HG03139 (cell line): ENCODE measurements around the gene GAB1.

Source experiments
- ATAC-seq: cut with Tn5 transposase; IDR thresholded peaks from one replicate; pipeline ENCODE4 v1.9.1; 2021; ENCODE audit not compliant: unreplicated experiment

The GAB1 gene

GRCh38 chr4:143383005-143383574, 46.4 kb downstream of the GAB1 start:
- no peak for ATAC-seq

- ATAC-seq = no peak
Measured at GRCh38 chr4:143384381-143384994, 47.8 kb downstream of the GAB1 start.

DNA sequence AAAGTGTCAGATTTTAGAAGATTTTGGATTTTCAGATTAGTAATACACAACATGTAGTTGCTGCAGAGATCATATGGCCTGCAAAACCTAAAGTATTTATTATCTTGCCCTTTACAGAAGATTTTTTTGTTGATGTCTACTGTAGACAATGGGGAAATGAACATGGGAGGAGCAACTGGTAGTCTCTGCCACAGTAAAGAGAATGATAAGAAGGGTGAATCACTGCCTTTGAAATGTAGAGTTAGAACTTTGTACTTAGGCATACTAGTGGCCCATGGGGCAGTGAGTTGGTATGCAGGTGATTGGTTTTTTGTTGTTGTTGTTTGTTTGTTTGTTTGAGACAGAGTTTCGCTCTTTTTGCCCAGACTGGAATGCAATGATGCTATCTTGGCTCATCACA, 50.1 kb downstream of the GAB1 start:
- ATAC-seq = no peak

GRCh38 chr4:143389579-143390195, 53.0 kb downstream of the GAB1 start:
- ATAC-seq = no peak

DNA sequence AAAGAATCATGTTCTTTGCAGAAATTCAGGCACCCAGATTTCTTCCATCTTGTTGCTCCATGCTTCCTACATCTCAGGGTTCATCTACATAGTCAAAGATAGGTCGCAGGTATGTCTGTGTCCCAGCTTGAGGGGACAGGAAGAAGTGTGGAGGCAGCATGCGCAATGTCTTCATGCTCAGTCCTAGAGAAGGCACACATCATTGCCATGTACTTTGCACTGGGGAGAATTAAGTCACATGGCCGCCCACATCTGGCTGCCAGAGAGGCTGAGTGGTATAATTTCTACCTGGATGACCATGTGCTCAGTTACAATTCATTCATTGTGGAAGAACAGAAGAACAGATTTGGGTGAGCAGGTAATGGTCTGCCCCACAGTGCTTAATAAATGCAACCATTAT, 54.1 kb downstream of the GAB1 start:
- no peak for ATAC-seq

- ATAC-seq = no peak
Measured at GRCh38 chr4:143391261-143391660, 54.6 kb downstream of the GAB1 start.

DNA sequence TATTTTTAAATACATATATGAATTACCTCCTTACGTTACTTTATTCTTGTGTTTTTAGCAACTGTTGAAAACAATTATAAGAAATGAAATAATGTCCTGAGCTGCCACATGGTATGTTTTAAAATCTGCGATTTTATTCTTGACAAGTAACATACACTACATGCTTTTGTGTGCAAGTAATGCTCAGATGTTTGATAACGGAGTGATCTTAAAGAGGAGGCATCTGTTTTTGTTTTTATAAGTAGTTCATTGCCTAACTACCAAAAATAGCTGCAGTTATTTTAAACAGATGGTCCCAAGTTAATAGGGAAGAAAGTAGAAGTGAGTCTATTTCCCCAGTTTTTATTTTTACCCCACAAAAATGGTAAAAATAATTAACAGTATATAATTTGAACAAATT, 55.2 kb downstream of the GAB1 start:
- ATAC-seq = no peak

DNA sequence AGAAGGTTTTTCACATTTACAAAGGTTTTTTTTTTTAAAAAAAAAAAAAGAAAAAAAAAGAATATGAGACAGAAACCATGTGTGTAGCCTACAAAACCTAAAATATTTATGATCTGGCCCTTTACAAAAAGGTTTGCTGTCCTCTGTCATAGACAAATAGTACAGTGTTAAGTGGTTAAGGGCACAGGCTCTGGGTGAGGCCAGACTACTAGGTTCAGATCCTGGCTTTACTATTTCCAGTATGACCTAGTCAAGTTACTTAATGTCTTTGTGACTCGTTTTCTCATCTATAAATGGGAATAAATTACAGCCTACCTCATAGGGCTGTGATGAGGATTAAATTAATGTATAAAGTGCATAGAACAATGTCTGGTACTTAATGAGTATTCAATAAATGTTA, 56.5 kb downstream of the GAB1 start:
- no peak for ATAC-seq

DNA sequence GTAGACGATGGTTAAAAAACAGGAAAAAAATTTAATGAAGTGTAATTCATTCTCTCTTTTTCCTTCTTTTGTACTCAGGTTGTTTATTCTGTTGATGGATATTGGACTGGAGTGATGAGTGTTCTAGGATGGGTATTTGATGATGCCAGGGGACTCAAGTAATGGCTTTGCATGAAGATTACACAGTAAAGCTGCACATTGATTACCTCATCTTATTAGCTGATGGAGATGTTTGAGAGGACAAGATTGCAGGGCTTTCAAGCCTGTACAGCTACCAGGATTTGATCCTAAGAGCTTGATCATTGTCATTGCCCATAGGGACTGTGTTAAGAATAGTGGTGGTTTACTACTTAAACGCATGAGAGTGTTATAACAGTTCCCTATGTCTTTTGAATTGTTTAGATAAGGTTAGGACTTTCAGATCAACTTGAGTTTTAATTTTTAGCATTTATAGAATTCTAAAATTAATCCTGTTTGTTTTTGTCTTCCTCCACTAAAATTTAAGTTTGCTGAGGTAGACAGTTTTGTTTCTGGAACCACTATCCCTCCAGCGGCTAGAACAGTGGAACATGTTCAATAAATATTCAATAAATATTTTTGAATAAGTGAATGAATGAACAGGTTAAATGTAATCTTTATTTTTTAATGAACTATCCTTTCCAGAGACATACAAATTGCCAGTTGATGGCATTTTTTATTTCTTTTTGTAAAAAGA, 58.2 kb downstream of the GAB1 start:
- no peak for ATAC-seq

GRCh38 chr4:143396695-143397094, 60.0 kb downstream of the GAB1 start:
- no peak for ATAC-seq

DNA sequence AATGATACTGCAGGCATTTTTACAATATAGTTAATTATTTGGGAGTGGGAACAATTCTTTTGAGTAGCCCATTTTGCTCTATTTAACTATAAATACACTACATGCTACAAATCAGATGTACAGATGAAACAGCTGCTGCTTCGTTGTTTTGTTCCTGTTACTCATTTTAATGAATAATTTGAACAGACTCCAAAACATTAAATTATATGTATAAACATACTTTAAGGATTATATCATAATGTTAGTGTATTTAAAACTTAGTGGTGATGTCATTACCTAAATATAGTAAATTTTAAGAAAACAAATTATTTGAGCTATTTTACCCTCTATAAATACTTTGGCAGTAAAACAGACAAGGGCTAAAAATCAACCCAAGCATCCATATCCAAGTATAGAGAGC, 60.7 kb downstream of the GAB1 start:
- ATAC-seq = no peak

GRCh38 chr4:143397887-143398286, 61.2 kb downstream of the GAB1 start:
- ATAC-seq = no peak

- peak; percentile 49 for ATAC-seq
Measured at GRCh38 chr4:143399113-143399949, 62.7 kb downstream of the GAB1 start.

DNA sequence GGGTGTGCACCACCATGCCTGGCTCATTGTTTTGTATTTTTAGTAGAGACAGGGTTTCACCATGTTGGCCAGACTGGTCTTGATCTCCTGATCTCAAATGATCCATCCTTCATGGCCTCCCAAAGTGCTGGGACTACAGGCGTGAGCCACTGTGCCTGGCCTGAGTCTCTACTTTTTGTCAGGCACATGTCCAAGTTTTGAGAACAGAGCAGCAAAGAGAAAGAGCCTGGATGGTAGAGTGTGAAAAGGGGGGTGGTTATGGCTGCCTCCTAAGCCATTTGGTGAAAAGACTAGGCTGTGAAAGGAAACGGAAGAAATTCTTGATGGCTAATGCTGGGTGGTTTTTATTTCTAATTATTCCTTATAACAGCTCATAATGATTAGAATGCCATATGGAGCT, 63.4 kb downstream of the GAB1 start:
- no peak for ATAC-seq

GRCh38 chr4:143402776-143403552, 66.3 kb downstream of the GAB1 start:
- no peak for ATAC-seq

DNA sequence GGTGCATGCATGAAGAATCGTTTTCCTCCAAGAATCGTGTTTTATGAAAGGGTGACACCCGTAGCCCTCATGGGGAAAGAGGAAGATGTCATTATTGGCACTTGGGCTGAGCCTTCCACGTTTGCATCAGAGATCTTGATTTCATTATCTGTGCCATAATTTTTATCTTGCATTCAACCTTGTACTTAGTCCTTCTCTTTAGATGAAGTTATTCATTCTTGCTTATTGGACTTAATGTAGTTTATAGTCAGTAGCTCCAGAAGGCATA, 66.8 kb downstream of the GAB1 start:
- no peak for ATAC-seq

DNA sequence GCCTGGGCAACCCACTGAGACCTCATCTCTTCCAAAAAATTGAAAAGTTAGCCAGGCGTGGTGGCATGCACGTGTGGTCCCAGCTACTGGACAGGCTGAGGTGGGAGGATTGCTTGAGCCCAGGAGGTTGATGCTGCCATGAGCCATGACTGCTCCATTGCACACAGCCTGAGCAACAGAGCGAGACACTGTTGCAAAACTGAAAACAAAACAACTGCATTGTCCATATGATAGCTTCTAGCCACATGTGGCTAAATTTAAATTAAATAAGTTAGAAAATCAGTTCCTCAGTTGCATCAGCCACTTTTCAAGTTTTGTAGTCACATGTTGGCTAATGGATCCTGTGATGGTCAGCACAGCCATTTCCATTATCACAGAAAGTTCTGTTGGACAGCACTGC, 67.9 kb downstream of the GAB1 start:
- ATAC-seq = peak; percentile 94

- ATAC-seq = peak; percentile 22
Measured at GRCh38 chr4:143405075-143405730, 68.5 kb downstream of the GAB1 start.

GRCh38 chr4:143406523-143406922, 69.8 kb downstream of the GAB1 start:
- no peak for ATAC-seq

DNA sequence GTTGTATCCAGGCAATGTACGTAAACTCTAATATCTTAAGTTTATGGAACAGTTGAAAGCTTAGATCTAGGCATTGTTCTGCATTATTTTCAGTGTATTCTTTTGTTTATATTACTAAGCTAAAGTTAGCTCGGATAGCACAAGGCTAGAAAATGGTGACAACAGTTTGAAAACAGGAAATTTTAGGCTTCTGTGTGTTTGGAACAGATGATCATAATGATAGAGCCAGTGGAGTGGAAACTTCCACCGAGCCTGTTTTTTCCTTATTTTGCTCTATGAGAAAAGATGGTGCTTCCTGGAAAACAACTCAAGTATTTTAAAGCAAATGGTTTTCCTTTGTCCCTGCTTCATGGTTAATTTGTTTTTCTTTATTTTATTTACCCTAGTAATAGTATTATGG, 70.8 kb downstream of the GAB1 start:
- ATAC-seq = no peak
